GM23338 (cell line): Measurements from ENCODE around the gene SLC8A1.

Source experiments
- CREB1 ChIP-seq: fragments of 250-450 bp; sonication (Bioruptor Pico); IDR thresholded peaks from 2 replicates; pipeline ENCODE4 v1.5.0; 2020; ENCODE audit warnings: low read depth, mild to moderate bottlenecking, moderate library complexity
- ETS1 ChIP-seq: IDR thresholded peaks from 2 replicates; pipeline ENCODE4 v1.6.1; 2016; ENCODE audit warnings: antibody characterized with exemption
- EZH2 ChIP-seq: fragments of 200-600 bp; sonication (generic); IDR thresholded peaks from one replicate; pipeline ENCODE4 v1.8.0; 2017; ENCODE audit warnings: antibody characterized with exemption, mild to moderate bottlenecking, low read depth; ENCODE audit not compliant: unreplicated experiment
- EZH2phosphoT487 ChIP-seq: fragments of 200-600 bp; sonication (generic); IDR thresholded peaks from one replicate; pipeline ENCODE4 v1.8.1; 2018; ENCODE audit warnings: antibody characterized with exemption; ENCODE audit not compliant: unreplicated experiment
- JUNB ChIP-seq: IDR thresholded peaks from one replicate; pipeline ENCODE4 v1.6.1; 2016; ENCODE audit warnings: antibody characterized with exemption; ENCODE audit not compliant: unreplicated experiment
- NANOG ChIP-seq: IDR thresholded peaks from 2 replicates; pipeline ENCODE4 v1.6.1; 2016; ENCODE audit warnings: antibody characterized with exemption, borderline replicate concordance
- POLR2AphosphoS5 ChIP-seq: IDR thresholded peaks from 2 replicates; pipeline ENCODE4 v1.6.1; 2016; ENCODE audit warnings: antibody characterized with exemption, low read depth
- REST ChIP-seq: IDR thresholded peaks from one replicate; pipeline ENCODE4 v1.6.1; 2018; ENCODE audit warnings: antibody characterized with exemption; ENCODE audit not compliant: unreplicated experiment
- STAT1 ChIP-seq: IDR thresholded peaks from one replicate; pipeline ENCODE4 v1.6.1; 2016; ENCODE audit warnings: antibody characterized with exemption; ENCODE audit not compliant: unreplicated experiment
- ZNF114 ChIP-seq: fragments of 250-450 bp; sonication (Bioruptor Pico); IDR thresholded peaks from 2 replicates; pipeline ENCODE4 v1.5.0; 2020; ENCODE audit warnings: mild to moderate bottlenecking, moderate library complexity
- ZNF331 ChIP-seq: fragments of 250-450 bp; sonication (Bioruptor Pico); IDR thresholded peaks from 2 replicates; pipeline ENCODE4 v1.5.0; 2020; ENCODE audit warnings: low read depth, mild to moderate bottlenecking, moderate library complexity
- TF ChIP-seq, protein P1 (sequence below), 2 experiments: fragments of 200-600 bp in 1 of 2; sonication (generic) in 1 of 2; conservative IDR thresholded peaks; 2 replicates each; pipeline versions ENCODE4 v1.5.1 to v1.6.1; 2016 to 2017; ENCODE audit warnings: antibody characterized with exemption in 2 of 2, low read depth in 2 of 2, mild to moderate bottlenecking in 2 of 2, moderate library complexity in 1 of 2

DNA sequence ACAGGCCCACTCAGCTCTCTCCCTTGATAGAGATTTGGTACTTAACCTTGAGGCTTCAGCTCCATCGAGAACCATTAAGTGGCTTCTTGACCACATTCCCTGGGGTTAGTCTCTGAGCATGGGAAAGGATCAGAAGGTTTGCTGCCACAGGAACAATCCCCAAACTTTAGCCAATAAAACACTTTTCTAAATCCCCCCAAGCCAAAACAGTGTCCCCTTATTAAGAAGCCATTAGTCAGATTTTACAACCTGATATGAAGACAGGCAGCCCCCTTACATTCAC, 37.7 kb upstream of the SLC8A1 start:
- TF ChIP-seq, protein P1, sequence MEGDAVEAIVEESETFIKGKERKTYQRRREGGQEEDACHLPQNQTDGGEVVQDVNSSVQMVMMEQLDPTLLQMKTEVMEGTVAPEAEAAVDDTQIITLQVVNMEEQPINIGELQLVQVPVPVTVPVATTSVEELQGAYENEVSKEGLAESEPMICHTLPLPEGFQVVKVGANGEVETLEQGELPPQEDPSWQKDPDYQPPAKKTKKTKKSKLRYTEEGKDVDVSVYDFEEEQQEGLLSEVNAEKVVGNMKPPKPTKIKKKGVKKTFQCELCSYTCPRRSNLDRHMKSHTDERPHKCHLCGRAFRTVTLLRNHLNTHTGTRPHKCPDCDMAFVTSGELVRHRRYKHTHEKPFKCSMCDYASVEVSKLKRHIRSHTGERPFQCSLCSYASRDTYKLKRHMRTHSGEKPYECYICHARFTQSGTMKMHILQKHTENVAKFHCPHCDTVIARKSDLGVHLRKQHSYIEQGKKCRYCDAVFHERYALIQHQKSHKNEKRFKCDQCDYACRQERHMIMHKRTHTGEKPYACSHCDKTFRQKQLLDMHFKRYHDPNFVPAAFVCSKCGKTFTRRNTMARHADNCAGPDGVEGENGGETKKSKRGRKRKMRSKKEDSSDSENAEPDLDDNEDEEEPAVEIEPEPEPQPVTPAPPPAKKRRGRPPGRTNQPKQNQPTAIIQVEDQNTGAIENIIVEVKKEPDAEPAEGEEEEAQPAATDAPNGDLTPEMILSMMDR (conservative IDR thresholded peaks at IDR 0.05; ENCODE audit: low read depth in 2 of 2), result no peak
- TF ChIP-seq EZH2, result no peak
- no peak for TF ChIP-seq EZH2phosphoT487
- no peak for TF ChIP-seq POLR2AphosphoS5
- TF ChIP-seq CREB1, result no peak
- TF ChIP-seq ZNF331 (CRISPR knock-in tag), result no peak
- no peak for TF ChIP-seq ZNF114 (CRISPR knock-in tag)
- TF ChIP-seq ETS1, result no peak
- no peak for TF ChIP-seq JUNB
- no peak for TF ChIP-seq REST
- TF ChIP-seq NANOG, result no peak
- TF ChIP-seq STAT1, result no peak
